ENCODE measurements around the gene LMOD3.

- TF ChIP-seq NPAS2 (CRISPR knock-in tag; IDR thresholded peaks at IDR 0.05; ENCODE audit: borderline replicate concordance) (no peak), POLR2A (IDR thresholded peaks at IDR 0.05; ENCODE audit: low read length) (no peak), RCOR1 (IDR thresholded peaks at IDR 0.05; ENCODE audit: low read depth, low read length) (no peak), RAD21 (conservative IDR thresholded peaks at IDR 0.05 in 1 of 2, IDR thresholded peaks at IDR 0.05 in 1 of 2) (no peak), CTCF (IDR thresholded peaks at IDR 0.05) (no peak), JUNB (IDR thresholded peaks at IDR 0.05) (no peak), EP300 (IDR thresholded peaks at IDR 0.05) (no peak), CHD2 (IDR thresholded peaks at IDR 0.05; ENCODE audit: low read length, partially characterized antibody) (no peak), ZFP36 (IDR thresholded peaks at IDR 0.05; ENCODE audit: borderline replicate concordance, partially characterized antibody) (no peak), HES2 (IDR thresholded peaks at IDR 0.05) (no peak), ESRRA (IDR thresholded peaks at IDR 0.05; ENCODE audit: borderline replicate concordance, low read length) (no peak)
- TF ChIP-seq, protein P1, sequence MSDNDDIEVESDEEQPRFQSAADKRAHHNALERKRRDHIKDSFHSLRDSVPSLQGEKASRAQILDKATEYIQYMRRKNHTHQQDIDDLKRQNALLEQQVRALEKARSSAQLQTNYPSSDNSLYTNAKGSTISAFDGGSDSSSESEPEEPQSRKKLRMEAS (IDR thresholded peaks at IDR 0.05) = no peak
- TF ChIP-seq, protein P2, sequence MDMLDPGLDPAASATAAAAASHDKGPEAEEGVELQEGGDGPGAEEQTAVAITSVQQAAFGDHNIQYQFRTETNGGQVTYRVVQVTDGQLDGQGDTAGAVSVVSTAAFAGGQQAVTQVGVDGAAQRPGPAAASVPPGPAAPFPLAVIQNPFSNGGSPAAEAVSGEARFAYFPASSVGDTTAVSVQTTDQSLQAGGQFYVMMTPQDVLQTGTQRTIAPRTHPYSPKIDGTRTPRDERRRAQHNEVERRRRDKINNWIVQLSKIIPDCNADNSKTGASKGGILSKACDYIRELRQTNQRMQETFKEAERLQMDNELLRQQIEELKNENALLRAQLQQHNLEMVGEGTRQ (IDR thresholded peaks at IDR 0.05) = no peak
Measured at GRCh38 chr3:69116897-69117296, 5.5 kb downstream of the LMOD3 start.
